Stimulated activated CD4-positive, alpha-beta T cell treated with anti-CD3 and anti-CD28 coated beads, Interleukin-4, amount 100 ng/mL, for 4 hours (primary cell): ENCODE results near the gene HRH3.

ENCODE experiments used
- DNase-seq, 2 experiments: peaks; one replicate each; pipeline ENCODE4 v3.0.0-alpha.2; 2020

The HRH3 gene

GRCh38 chr20:62215020-62215990 is 4.8 kb downstream of the HRH3 start:
- no peak for DNase-seq

- DNase-seq: no peak
These were observed 6.0 kb downstream of the HRH3 start for GRCh38 chr20:62214067-62214466.

- DNase-seq: no peak
These were observed 7.8 kb downstream of the HRH3 start for GRCh38 chr20:62212299-62212698.

GRCh38 chr20:62211769-62212288 is 8.2 kb downstream of the HRH3 start:
- DNase-seq: no peak

GRCh38 chr20:62211216-62211615 is 8.9 kb downstream of the HRH3 start:
- no peak for DNase-seq

- DNase-seq: no peak
These were observed 9.6 kb downstream of the HRH3 start for GRCh38 chr20:62210496-62210855.

- DNase-seq: no peak
These were observed 10.1 kb downstream of the HRH3 start for GRCh38 chr20:62209850-62210495.

GRCh38 chr20:62208795-62209755 is 11.0 kb downstream of the HRH3 start:
- no peak for DNase-seq

GRCh38 chr20:62208061-62208794 is 11.8 kb downstream of the HRH3 start:
- DNase-seq: no peak

GRCh38 chr20:62206388-62206775 is 13.7 kb downstream of the HRH3 start:
- DNase-seq: no peak

GRCh38 chr20:62205618-62206387 is 14.3 kb downstream of the HRH3 start:
- DNase-seq: no peak

GRCh38 chr20:62203378-62204030 is 16.6 kb downstream of the HRH3 start:
- no peak for DNase-seq

GRCh38 chr20:62202676-62203377 is 17.3 kb downstream of the HRH3 start:
- no peak for DNase-seq

- DNase-seq: no peak
These were observed 18.0 kb downstream of the HRH3 start for GRCh38 chr20:62202083-62202395.

GRCh38 chr20:62201173-62202082 is 18.6 kb downstream of the HRH3 start:
- DNase-seq: no peak

- DNase-seq: no peak
These were observed 19.4 kb downstream of the HRH3 start for GRCh38 chr20:62200491-62201172.

GRCh38 chr20:62198931-62199330 is 21.1 kb downstream of the HRH3 start:
- no peak for DNase-seq

- DNase-seq: no peak
These were observed 21.6 kb downstream of the HRH3 start for GRCh38 chr20:62198496-62198895.

GRCh38 chr20:62197801-62198200 is 22.3 kb downstream of the HRH3 start:
- no peak for DNase-seq
